ENCODE results near the gene TCF4.

GRCh38 chr18:55319459-55320193 is 268.4 kb downstream of the TCF4 start:
- TF ChIP-seq CTCF (conservative IDR thresholded peaks at IDR 0.05; ENCODE audit: low read length) (no peak), EZH2phosphoT487 (IDR thresholded peaks at IDR 0.05; ENCODE audit: borderline replicate concordance) (no peak)

Data from Loucy (cell line).